Activated CD4-positive, alpha-beta memory T cell treated with anti-CD3 and anti-CD28 coated beads, Interleukin-2, amount 10 ng/mL, durations not matched to agents 7 days and 5 days (primary cell): ENCODE results near the gene STAB2. TPM values are rescaled to one million over a fixed set of nuclear protein-coding genes. Genes with fewer than 3 reads are reported as not detected.
"Not testable (repeated sequence)": the region's sequence is repeated elsewhere in the genome, so short reads cannot be mapped to it uniquely, and the experiment has no call there.

Experiments
- CTCF ChIA-PET: fragments of 350-600 bp; sonication (Branson Sonifier 250); formaldehyde crosslinking; loops from one replicate; lab custom pipeline; 2021; ENCODE audit warnings: antibody characterized with exemption, inconsistent platforms; lab: Charles Lee
- POLR2A ChIA-PET: fragments of 350-600 bp; sonication (Branson Sonifier 250); formaldehyde crosslinking; loops from one replicate; lab custom pipeline; 2021; ENCODE audit warnings: antibody characterized with exemption; lab: Charles Lee
- DNase-seq: peaks from one replicate; pipeline ENCODE4 v3.0.0-alpha.2; 2020
- H3K27ac Mint-ChIP-seq: one replicate; pipeline ENCODE4 v1.8.0; 2021; ENCODE audit warnings: mild to moderate bottlenecking, mixed read lengths
- H3K27me3 Mint-ChIP-seq: one replicate; pipeline ENCODE4 v1.8.0; 2021; ENCODE audit warnings: mixed read lengths
- H3K36me3 Mint-ChIP-seq: one replicate; pipeline ENCODE4 v1.8.0; 2021; ENCODE audit warnings: low read depth, mixed read lengths
- H3K4me1 Mint-ChIP-seq: one replicate; pipeline ENCODE4 v1.8.0; 2021; ENCODE audit warnings: mixed read lengths
- H3K4me3 Mint-ChIP-seq: one replicate; pipeline ENCODE4 v1.8.0; 2021; ENCODE audit warnings: mild to moderate bottlenecking, mixed read lengths
- H3K9me3 Mint-ChIP-seq: one replicate; pipeline ENCODE4 v1.8.0; 2021; ENCODE audit warnings: mixed read lengths
- total RNA-seq, 2 experiments: library from RNA; stranded (reverse); gene quantifications; one replicate each; pipeline ENCODE4 v1.2.3, GENCODE V29; 2021

STAB2 gene
- total RNA-seq, 2 experiments from 2014 or later, result not detected

- ChIA-PET POLR2A (no interaction called here), CTCF (no interaction called here)
- no peak for DNase-seq
- no peak overlapping the region for H3K4me3 Mint-ChIP-seq
- H3K4me1 Mint-ChIP-seq, result peaks cover 5% of the 10 kb centered on the region
- H3K27ac Mint-ChIP-seq, result no peak overlapping the region
- no peaks in the 10 kb centered on the region for H3K9me3 Mint-ChIP-seq
- H3K36me3 Mint-ChIP-seq, result no peaks in the 10 kb centered on the region
- H3K27me3 Mint-ChIP-seq, result no peaks in the 10 kb centered on the region
Measured at GRCh38 chr12:103798586-103798985, 211.5 kb downstream of the STAB2 start.

- DNase-seq, result no peak
- POLR2A ChIA-PET, result no interaction called here
- Mint-ChIP-seq H3K9me3 (no peaks in the 10 kb centered on the region), H3K27ac (no peak overlapping the region), H3K27me3 (no peaks in the 10 kb centered on the region), H3K4me3 (no peak overlapping the region), H3K36me3 (no peaks in the 10 kb centered on the region), H3K4me1 (peaks cover 4% of the 10 kb centered on the region)
- CTCF ChIA-PET, result no interaction called here
Measured at GRCh38 chr12:103799504-103799856, 212.4 kb downstream of the STAB2 start.

GRCh38 chr12:103799857-103800771, 213.0 kb downstream of the STAB2 start:
- CTCF ChIA-PET, result no interaction called here
- DNase-seq, result no peak
- Mint-ChIP-seq H3K4me3 (no peak overlapping the region), H3K4me1 (peaks cover 3% of the 10 kb centered on the region), H3K36me3 (no peaks in the 10 kb centered on the region), H3K9me3 (no peaks in the 10 kb centered on the region), H3K27me3 (no peaks in the 10 kb centered on the region), H3K27ac (no peak overlapping the region)
- POLR2A ChIA-PET, result no interaction called here

- no peaks in the 10 kb centered on the region for H3K9me3 Mint-ChIP-seq
- CTCF ChIA-PET, result no interaction called here
- POLR2A ChIA-PET, result no interaction called here
Measured at GRCh38 chr12:103801709-103802585, 214.9 kb downstream of the STAB2 start.

GRCh38 chr12:103802586-103802886, 215.5 kb downstream of the STAB2 start:
- ChIA-PET POLR2A (interaction anchor here (1.0 kb wide), 1 partner anchor 9 kb away, joined by 3 read pairs; no protein-coding TSS in a partner anchor), CTCF (no interaction called here)
- no peaks in the 10 kb centered on the region for H3K9me3 Mint-ChIP-seq
- H3K27ac Mint-ChIP-seq, result no peak overlapping the region
- H3K27me3 Mint-ChIP-seq, result no peaks in the 10 kb centered on the region
- no peak for DNase-seq
- H3K4me1 Mint-ChIP-seq, result peaks cover 3% of the 10 kb centered on the region
- H3K36me3 Mint-ChIP-seq, result peaks cover 5% of the 10 kb centered on the region
- no peak overlapping the region for H3K4me3 Mint-ChIP-seq

More at GRCh38 chr12:103801709-103802585, 214.9 kb downstream of the STAB2 start:
- H3K4me3 Mint-ChIP-seq, result no peak overlapping the region
- H3K27me3 Mint-ChIP-seq, result no peaks in the 10 kb centered on the region
- no peak for DNase-seq
- peaks cover 3% of the 10 kb centered on the region for H3K4me1 Mint-ChIP-seq
- H3K36me3 Mint-ChIP-seq, result peaks cover 5% of the 10 kb centered on the region
- H3K27ac Mint-ChIP-seq, result no peak overlapping the region

- H3K9me3 Mint-ChIP-seq, result no peaks in the 10 kb centered on the region
- H3K27ac Mint-ChIP-seq, result no peak overlapping the region
- ChIA-PET CTCF (no interaction called here), POLR2A (no interaction called here)
- DNase-seq, result no peak
- peaks cover 5% of the 10 kb centered on the region for H3K36me3 Mint-ChIP-seq
- no peaks in the 10 kb centered on the region for H3K27me3 Mint-ChIP-seq
- peaks cover 3% of the 10 kb centered on the region for H3K4me1 Mint-ChIP-seq
- no peak overlapping the region for H3K4me3 Mint-ChIP-seq
Measured at GRCh38 chr12:103803847-103804246, 216.8 kb downstream of the STAB2 start.

- H3K27ac Mint-ChIP-seq, result no peak overlapping the region
- no peak for DNase-seq
- peaks cover 13% of the 10 kb centered on the region for H3K36me3 Mint-ChIP-seq
- H3K4me1 Mint-ChIP-seq, result no peaks in the 10 kb centered on the region
- no peaks in the 10 kb centered on the region for H3K27me3 Mint-ChIP-seq
- no peak overlapping the region for H3K4me3 Mint-ChIP-seq
- CTCF ChIA-PET, result no interaction called here
- no peaks in the 10 kb centered on the region for H3K9me3 Mint-ChIP-seq
- POLR2A ChIA-PET, result no interaction called here
Measured at GRCh38 chr12:103805655-103806360, 218.7 kb downstream of the STAB2 start.

- Mint-ChIP-seq H3K27ac (no peak overlapping the region), H3K27me3 (no peaks in the 10 kb centered on the region), H3K9me3 (no peaks in the 10 kb centered on the region), H3K4me1 (no peaks in the 10 kb centered on the region), H3K4me3 (no peak overlapping the region), H3K36me3 (peaks cover 13% of the 10 kb centered on the region)
- ChIA-PET POLR2A (no interaction called here), CTCF (no interaction called here)
- no peak for DNase-seq
Measured at GRCh38 chr12:103806803-103807202, 219.7 kb downstream of the STAB2 start.

GRCh38 chr12:103807561-103808238, 220.6 kb downstream of the STAB2 start:
- no peak overlapping the region for H3K27ac Mint-ChIP-seq
- no peak overlapping the region for H3K4me3 Mint-ChIP-seq
- H3K4me1 Mint-ChIP-seq, result no peaks in the 10 kb centered on the region
- DNase-seq, result no peak
- peaks cover 13% of the 10 kb centered on the region for H3K36me3 Mint-ChIP-seq
- POLR2A ChIA-PET, result no interaction called here
- CTCF ChIA-PET, result no interaction called here
- H3K27me3 Mint-ChIP-seq, result no peaks in the 10 kb centered on the region
- H3K9me3 Mint-ChIP-seq, result no peaks in the 10 kb centered on the region

- peaks cover 13% of the 10 kb centered on the region for H3K36me3 Mint-ChIP-seq
Measured at GRCh38 chr12:103808239-103808880, 221.3 kb downstream of the STAB2 start.

GRCh38 chr12:103809154-103809553, 222.1 kb downstream of the STAB2 start:
- POLR2A ChIA-PET, result no interaction called here
- H3K4me3 Mint-ChIP-seq, result no peak overlapping the region
- H3K36me3 Mint-ChIP-seq, result peaks cover 13% of the 10 kb centered on the region
- CTCF ChIA-PET, result no interaction called here
- no peaks in the 10 kb centered on the region for H3K9me3 Mint-ChIP-seq
- no peak for DNase-seq
- H3K4me1 Mint-ChIP-seq, result no peaks in the 10 kb centered on the region
- H3K27me3 Mint-ChIP-seq, result no peaks in the 10 kb centered on the region
- no peak overlapping the region for H3K27ac Mint-ChIP-seq

More at GRCh38 chr12:103808239-103808880, 221.3 kb downstream of the STAB2 start:
- no peaks in the 10 kb centered on the region for H3K27me3 Mint-ChIP-seq
- no peak overlapping the region for H3K27ac Mint-ChIP-seq
- DNase-seq, result no peak
- no peak overlapping the region for H3K4me3 Mint-ChIP-seq
- no peaks in the 10 kb centered on the region for H3K9me3 Mint-ChIP-seq
- CTCF ChIA-PET, result no interaction called here
- H3K4me1 Mint-ChIP-seq, result no peaks in the 10 kb centered on the region
- POLR2A ChIA-PET, result no interaction called here

- H3K27me3 Mint-ChIP-seq, POLR2A ChIA-PET, DNase-seq, H3K4me3 Mint-ChIP-seq, CTCF ChIA-PET, H3K27ac Mint-ChIP-seq, H3K9me3 Mint-ChIP-seq, H3K4me1 Mint-ChIP-seq: not testable (repeated sequence)
- peaks cover 13% of the 10 kb centered on the region for H3K36me3 Mint-ChIP-seq
Measured at GRCh38 chr12:103809639-103810038, 222.6 kb downstream of the STAB2 start.
